ENCODE data around the gene NRDC. TPM values are rescaled to one million over a fixed set of nuclear protein-coding genes. Genes with fewer than 3 reads are reported as not detected.

The NRDC gene
- total and polyA plus RNA-seq, 10 of the 15 experiments (the other 5 are each of a cell fraction or from before 2014, with no cell fraction given), result 50.1 to 134 (median 90.4) TPM

GRCh38 chr1:51780927-51781326 is 97.6 kb downstream of the NRDC start:
- no peak overlapping the region for H2AFZ ChIP-seq (ENCODE audit: control insufficient read depth, low read depth, low read length)
- SMC1A ChIA-PET (ENCODE audit: uncharacterized antibody, unreplicated experiment), result no interaction called here
- in situ Hi-C loops (cut with MboI) (no loop called here), intact Hi-C loops (cut with micrococcal nuclease; ENCODE audit: unreplicated experiment) (no loop called here)
- TF ChIP-seq SMAD1 (IDR thresholded peaks at IDR 0.05; ENCODE audit: low read depth, partially characterized antibody), result no peak
- TF ChIP-seq EED (IDR thresholded peaks at IDR 0.05; ENCODE audit: low read depth), result no peak
- DNase-seq (ENCODE audit: low read depth, low spot score) (no peak), ATAC-seq (no peak), FAIRE-seq (no peak)
- WGBS (ENCODE audit: insufficient coverage, insufficient replicate concordance, low lambda C conversion rate, missing lambda C conversion rate), result 98% methylated on average over 3 of the region's 3 CpGs
- H3K27me3 ChIP-seq (replicated peaks in 1 of 2; ENCODE audit: control insufficient read depth in 2 of 2, insufficient read depth in 2 of 2, low read length in 1 of 2), result no peaks in the 10 kb centered on the region
- no peaks in the 10 kb centered on the region for H4K20me1 ChIP-seq (ENCODE audit: control insufficient read depth, insufficient read depth)
- no peaks in the 10 kb centered on the region for H3K9me3 ChIP-seq (replicated peaks; ENCODE audit: control insufficient read depth, insufficient read depth, low read length)
- POLR2A ChIA-PET, result no interaction called here
- H3K36me3 ChIP-seq (ENCODE audit: control insufficient read depth in 2 of 2, insufficient read depth in 2 of 2, low read length in 1 of 2), result peaks cover 10 to 34% of the 10 kb centered on the region in 2 experiments
- RAD21 ChIA-PET (ENCODE audit: unreplicated experiment), result no interaction called here
- H3K4me1 ChIP-seq (ENCODE audit: control insufficient read depth, insufficient read depth, low read length), result peaks cover 8% of the 10 kb centered on the region; the same call in 1 of the 2 replicates
- no peak overlapping the region for H3K9ac ChIP-seq (ENCODE audit: control insufficient read depth, insufficient read depth, low read length)
- no TSS peak for BruUV-seq (replicated peaks)
- no peak overlapping the region for H3K27ac ChIP-seq (ENCODE audit: control insufficient read depth, insufficient read depth)
- CTCF ChIA-PET, result no interaction called here
- H3K79me2 ChIP-seq (ENCODE audit: control insufficient read depth, insufficient read depth, low read length), result no peaks in the 10 kb centered on the region
- no peak overlapping the region for H3K4me2 ChIP-seq (ENCODE audit: control insufficient read depth, insufficient read depth)
- H3K4me3 ChIP-seq, result no peak overlapping the region

GRCh38 chr1:51776408-51776807 is 102.1 kb downstream of the NRDC start:
- CTCF ChIA-PET, result interaction anchor here (1.2 to 2.4 kb wide), 4 partner anchors 8 to 149 kb away, joined by 3 to 16 read pairs (median 7); no protein-coding TSS in a partner anchor

More at GRCh38 chr1:51776408-51776807, 102.1 kb downstream of the NRDC start:
- Histone ChIP-seq H3K4me2 (ENCODE audit: control insufficient read depth, insufficient read depth) (peak overlapping the region; percentile 45; the same call in 1 of the 2 replicates), H2AFZ (ENCODE audit: control insufficient read depth, low read depth, low read length) (no peak overlapping the region), H3K9me3 (replicated peaks; ENCODE audit: control insufficient read depth, insufficient read depth, low read length) (no peaks in the 10 kb centered on the region), H4K20me1 (ENCODE audit: control insufficient read depth, insufficient read depth) (no peaks in the 10 kb centered on the region), H3K27ac (ENCODE audit: control insufficient read depth, insufficient read depth) (peak overlapping the region; percentile 48; the same call in 1 of the 2 replicates), H3K9ac (ENCODE audit: control insufficient read depth, insufficient read depth, low read length) (no peak overlapping the region), H3K79me2 (ENCODE audit: control insufficient read depth, insufficient read depth, low read length) (no peaks in the 10 kb centered on the region), H3K4me3 (no peak overlapping the region), H3K36me3 (ENCODE audit: control insufficient read depth in 2 of 2, insufficient read depth in 2 of 2, low read length in 1 of 2) (peaks cover 5 to 40% of the 10 kb centered on the region in 2 experiments), H3K4me1 (ENCODE audit: control insufficient read depth, insufficient read depth, low read length) (peaks cover 11% of the 10 kb centered on the region), H3K27me3 (replicated peaks in 1 of 2; ENCODE audit: control insufficient read depth in 2 of 2, insufficient read depth in 2 of 2, low read length in 1 of 2) (no peaks in the 10 kb centered on the region)
- intact Hi-C loops (cut with micrococcal nuclease; ENCODE audit: unreplicated experiment) (loop anchor here (10.0 kb wide), 1 partner anchor 432 kb away; no protein-coding TSS in a partner anchor), in situ Hi-C loops (cut with MboI) (no loop called here)
- SMC1A ChIA-PET (ENCODE audit: uncharacterized antibody, unreplicated experiment), result interaction anchor here (1.3 kb wide), 1 partner anchor 11 kb away, joined by 3 read pairs; no protein-coding TSS in a partner anchor
- peak; percentile 71 for ATAC-seq
- peak; percentile 57 for FAIRE-seq
- RAD21 ChIA-PET (ENCODE audit: unreplicated experiment), result interaction anchor here (0.6 kb wide), 1 partner anchor 90 kb away, joined by 3 read pairs; no protein-coding TSS in a partner anchor
- POLR2A ChIA-PET, result no interaction called here
- DNase-seq (ENCODE audit: low read depth, low spot score), result peak; percentile 26
- no peak for TF ChIP-seq MYB (IDR thresholded peaks at IDR 0.05; ENCODE audit: borderline replicate concordance, low read depth, low read length)
- no peak for TF ChIP-seq MYC (IDR thresholded peaks at IDR 0.05; ENCODE audit: insufficient read depth, insufficient read length, insufficient replicate concordance, low read length, severe bottlenecking)
- TF ChIP-seq ZNF24 (IDR thresholded peaks at IDR 0.05), result no peak
- no peak for TF ChIP-seq EGR1 (IDR thresholded peaks at IDR 0.05; ENCODE audit: borderline replicate concordance in 1 of 2, low read depth in 2 of 2, low read length in 2 of 2)
- no peak for TF ChIP-seq NR2C2 (IDR thresholded peaks at IDR 0.05; ENCODE audit: borderline replicate concordance, control insufficient read depth, insufficient read length, low read depth)
- no peak for TF ChIP-seq SRF (IDR thresholded peaks at IDR 0.05; ENCODE audit: low read depth in 2 of 2, low read length in 2 of 2)
- no peak for TF ChIP-seq FOS (IDR thresholded peaks at IDR 0.05; ENCODE audit: borderline replicate concordance, extremely low read depth, insufficient read length)
- peak; percentile 63; the same call in 1 of the 2 replicates for TF ChIP-seq SPI1 (IDR thresholded peaks at IDR 0.05; ENCODE audit: borderline replicate concordance, insufficient read depth, low read depth, low read length)
- TF ChIP-seq, protein P1, sequence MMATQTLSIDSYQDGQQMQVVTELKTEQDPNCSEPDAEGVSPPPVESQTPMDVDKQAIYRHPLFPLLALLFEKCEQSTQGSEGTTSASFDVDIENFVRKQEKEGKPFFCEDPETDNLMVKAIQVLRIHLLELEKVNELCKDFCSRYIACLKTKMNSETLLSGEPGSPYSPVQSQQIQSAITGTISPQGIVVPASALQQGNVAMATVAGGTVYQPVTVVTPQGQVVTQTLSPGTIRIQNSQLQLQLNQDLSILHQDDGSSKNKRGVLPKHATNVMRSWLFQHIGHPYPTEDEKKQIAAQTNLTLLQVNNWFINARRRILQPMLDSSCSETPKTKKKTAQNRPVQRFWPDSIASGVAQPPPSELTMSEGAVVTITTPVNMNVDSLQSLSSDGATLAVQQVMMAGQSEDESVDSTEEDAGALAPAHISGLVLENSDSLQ (IDR thresholded peaks at IDR 0.05), result 0 out of 2 replicates have a peak, but pooled peaks have one; percentile 29
- no peak for TF ChIP-seq ETV6 (conservative IDR thresholded peaks at IDR 0.05 in 1 of 2, IDR thresholded peaks at IDR 0.05 in 1 of 2; ENCODE audit: borderline replicate concordance in 1 of 2, low read depth in 1 of 2)
- TF ChIP-seq GATAD2B (conservative IDR thresholded peaks at IDR 0.05; ENCODE audit: low read depth), result no peak
- TF ChIP-seq RUNX3 (IDR thresholded peaks at IDR 0.05; ENCODE audit: low read length), result peak; percentile 26; the same call in 1 of the 2 replicates
- no peak for TF ChIP-seq IKZF2 (IDR thresholded peaks at IDR 0.05)
- BruUV-seq (replicated peaks), result no TSS peak

Data from GM12878 (cell line).